DOHH2 (cell line): ENCODE results near the gene SIDT1.

Source experiments
- H3F3A ChIP-seq: fragments of 200-600 bp; sonication (generic), shearing (Covaris generic); 2 replicates; pipeline ENCODE4 v1.6.0; 2016; ENCODE audit warnings: antibody characterized with exemption, mild to moderate bottlenecking; ENCODE audit not compliant: control insufficient read depth, insufficient read depth
- H3K27ac ChIP-seq: fragments of 200-600 bp; sonication (generic); 2 replicates; pipeline ENCODE4 v1.5.1; 2014; ENCODE audit warnings: low read depth, mild to moderate bottlenecking, low read length, moderate library complexity
- H3K27me3 ChIP-seq: fragments of 200-600 bp; sonication (generic); 2 replicates; pipeline ENCODE4 v1.6.1; 2014; ENCODE audit warnings: mild to moderate bottlenecking, low read length, mixed read lengths; ENCODE audit not compliant: control insufficient read depth
- H3K36me3 ChIP-seq: fragments of 200-600 bp; sonication (generic); 2 replicates; pipeline ENCODE4 v1.6.1; 2014; ENCODE audit warnings: mild to moderate bottlenecking, low read length, moderate library complexity, mixed read lengths; ENCODE audit not compliant: control insufficient read depth
- H3K4me1 ChIP-seq: fragments of 200-600 bp; sonication (generic); 2 replicates; pipeline ENCODE4 v1.6.1; 2014; ENCODE audit warnings: mild to moderate bottlenecking, low read length, mixed read lengths; ENCODE audit not compliant: control insufficient read depth
- H3K4me2 ChIP-seq: fragments of 200-600 bp; sonication (generic); 2 replicates; pipeline ENCODE4 v1.6.0; 2014; ENCODE audit warnings: mild to moderate bottlenecking, low read length, moderate library complexity
- H3K4me3 ChIP-seq: fragments of 200-600 bp; sonication (generic); 2 replicates; pipeline ENCODE4 v1.5.1; 2014; ENCODE audit warnings: mild to moderate bottlenecking, low read length, mixed read lengths
- H3K79me2 ChIP-seq: fragments of 200-600 bp; sonication (generic); 2 replicates; pipeline ENCODE4 v1.6.1; 2014; ENCODE audit warnings: mild to moderate bottlenecking, low read length, mixed read lengths; ENCODE audit not compliant: control insufficient read depth
- H3K9me2 ChIP-seq: fragments of 200-600 bp; sonication (generic); replicated peaks from 2 replicates; pipeline ENCODE4 v1.6.1; 2014; ENCODE audit warnings: mild to moderate bottlenecking, low read length, mixed read lengths; ENCODE audit not compliant: control insufficient read depth
- H3K9me3 ChIP-seq: fragments of 200-600 bp; sonication (generic); 2 replicates; pipeline ENCODE4 v1.6.1; 2014; ENCODE audit warnings: antibody characterized with exemption, low read length, mixed read lengths; ENCODE audit not compliant: control insufficient read depth, insufficient read depth
- H4K20me1 ChIP-seq: fragments of 200-600 bp; sonication (generic); 2 replicates; pipeline ENCODE4 v1.6.0; 2014; ENCODE audit warnings: low read depth, mild to moderate bottlenecking, antibody characterized with exemption, low read length, moderate library complexity; ENCODE audit not compliant: control insufficient read depth, insufficient read depth
- EZH2phosphoT487 ChIP-seq: fragments of 200-600 bp; sonication (generic); IDR thresholded peaks from 2 replicates; pipeline ENCODE4 v1.6.1; 2017; ENCODE audit warnings: borderline replicate concordance, mild to moderate bottlenecking, antibody characterized with exemption, low read length, moderate library complexity, mixed read lengths
- TF ChIP-seq, protein P1 (sequence below): fragments of 200-600 bp; sonication (generic); IDR thresholded peaks from one replicate; pipeline ENCODE4 v1.5.1; 2014; ENCODE audit warnings: antibody characterized with exemption, mild to moderate bottlenecking, low read depth, low read length; ENCODE audit not compliant: poor library complexity, severe bottlenecking

The SIDT1 gene

GRCh38 chr3:113523241-113523640 is 9.1 kb upstream of the SIDT1 start:
- H3K9me2 ChIP-seq = no peaks in the 10 kb centered on the region; the same call in 1 of the 2 replicates
- H3K27me3 ChIP-seq = peaks cover 39% of the 10 kb centered on the region

DNA sequence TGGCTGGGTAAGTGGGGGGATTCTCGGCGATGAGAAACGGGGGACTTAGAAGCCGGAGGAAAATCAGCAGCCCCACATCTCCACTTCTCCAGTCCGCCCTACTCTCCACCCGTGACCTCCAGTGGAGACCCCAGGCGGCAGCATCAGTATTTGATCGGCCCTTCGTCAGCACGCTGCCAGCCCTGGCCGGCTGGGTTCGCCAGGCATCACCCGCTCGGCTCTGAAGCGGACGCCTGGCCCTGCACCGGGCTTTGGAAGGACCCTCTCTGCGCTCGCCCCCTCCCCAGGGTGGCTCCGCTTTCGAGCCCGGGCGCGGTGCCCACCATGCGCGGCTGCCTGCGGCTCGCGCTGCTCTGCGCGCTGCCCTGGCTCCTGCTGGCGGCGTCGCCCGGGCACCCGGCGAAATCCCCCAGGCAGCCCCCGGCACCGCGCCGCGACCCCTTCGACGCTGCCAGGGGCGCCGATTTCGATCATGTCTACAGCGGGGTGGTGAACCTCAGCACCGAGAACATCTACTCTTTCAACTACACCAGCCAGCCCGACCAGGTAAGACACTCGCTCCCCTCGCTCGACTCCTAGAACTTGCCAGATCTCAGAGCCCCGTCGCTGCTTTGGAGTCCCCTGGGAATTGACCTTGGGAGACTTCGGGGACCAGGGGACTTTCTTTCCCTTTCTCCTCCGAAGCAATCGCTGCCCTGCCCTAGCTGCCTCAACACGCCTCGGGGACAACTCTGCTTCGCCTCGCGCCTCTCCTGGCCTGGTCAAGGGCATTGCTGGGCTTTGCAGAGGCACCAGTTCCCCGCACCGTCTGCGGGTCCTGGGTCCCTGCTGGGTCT is 561 bp downstream of the SIDT1 start:
- peaks cover 64% of the 10 kb centered on the region for H3K27me3 ChIP-seq
- no peaks in the 10 kb centered on the region for H4K20me1 ChIP-seq
- H3K79me2 ChIP-seq = no peaks in the 10 kb centered on the region
- H3K36me3 ChIP-seq = no peaks in the 10 kb centered on the region
- H3K4me1 ChIP-seq = peaks cover 22% of the 10 kb centered on the region
- peak overlapping the region; percentile 88 for H3K4me2 ChIP-seq
- no peak overlapping the region for H3K27ac ChIP-seq
- H3K9me2 ChIP-seq = no peaks in the 10 kb centered on the region
- H3K9me3 ChIP-seq = no peaks in the 10 kb centered on the region
- no peak for TF ChIP-seq EZH2phosphoT487
- TF ChIP-seq, protein P1, sequence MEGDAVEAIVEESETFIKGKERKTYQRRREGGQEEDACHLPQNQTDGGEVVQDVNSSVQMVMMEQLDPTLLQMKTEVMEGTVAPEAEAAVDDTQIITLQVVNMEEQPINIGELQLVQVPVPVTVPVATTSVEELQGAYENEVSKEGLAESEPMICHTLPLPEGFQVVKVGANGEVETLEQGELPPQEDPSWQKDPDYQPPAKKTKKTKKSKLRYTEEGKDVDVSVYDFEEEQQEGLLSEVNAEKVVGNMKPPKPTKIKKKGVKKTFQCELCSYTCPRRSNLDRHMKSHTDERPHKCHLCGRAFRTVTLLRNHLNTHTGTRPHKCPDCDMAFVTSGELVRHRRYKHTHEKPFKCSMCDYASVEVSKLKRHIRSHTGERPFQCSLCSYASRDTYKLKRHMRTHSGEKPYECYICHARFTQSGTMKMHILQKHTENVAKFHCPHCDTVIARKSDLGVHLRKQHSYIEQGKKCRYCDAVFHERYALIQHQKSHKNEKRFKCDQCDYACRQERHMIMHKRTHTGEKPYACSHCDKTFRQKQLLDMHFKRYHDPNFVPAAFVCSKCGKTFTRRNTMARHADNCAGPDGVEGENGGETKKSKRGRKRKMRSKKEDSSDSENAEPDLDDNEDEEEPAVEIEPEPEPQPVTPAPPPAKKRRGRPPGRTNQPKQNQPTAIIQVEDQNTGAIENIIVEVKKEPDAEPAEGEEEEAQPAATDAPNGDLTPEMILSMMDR = peak; percentile 41
- H3F3A ChIP-seq = no peaks in the 10 kb centered on the region
- H3K4me3 ChIP-seq = peak overlapping the region; percentile 73

More at GRCh38 chr3:113523241-113523640, 9.1 kb upstream of the SIDT1 start:
- H3K9me3 ChIP-seq = no peaks in the 10 kb centered on the region
- no peak overlapping the region for H3K4me3 ChIP-seq
- no peaks in the 10 kb centered on the region for H3K36me3 ChIP-seq
- TF ChIP-seq EZH2phosphoT487 = no peak
- TF ChIP-seq, protein P1 = no peak
- no peak overlapping the region for H3K27ac ChIP-seq
- H3K4me2 ChIP-seq = no peak overlapping the region
- no peaks in the 10 kb centered on the region for H3K79me2 ChIP-seq
- no peaks in the 10 kb centered on the region for H3K4me1 ChIP-seq
- H4K20me1 ChIP-seq = no peaks in the 10 kb centered on the region
- no peaks in the 10 kb centered on the region for H3F3A ChIP-seq

DNA sequence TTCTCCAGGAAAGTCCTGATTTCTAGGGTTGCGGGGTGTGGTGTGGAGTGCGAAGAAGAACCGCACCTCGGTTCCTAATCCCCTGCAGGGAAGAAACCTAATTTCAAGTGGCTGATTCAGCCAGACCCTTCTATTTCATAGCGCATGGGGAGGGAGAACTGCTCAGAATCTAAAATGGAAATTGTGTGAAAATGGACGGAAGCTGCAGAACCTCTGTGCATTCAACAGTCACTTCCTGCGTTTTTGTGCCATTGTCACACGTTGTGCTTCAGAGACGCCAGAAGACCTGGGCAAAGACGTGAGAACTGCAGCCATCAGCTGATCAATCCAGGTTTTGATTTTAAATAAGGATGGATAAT is 1.2 kb downstream of the SIDT1 start:
- Histone ChIP-seq H3F3A (no peaks in the 10 kb centered on the region), H3K27me3 (peaks cover 59% of the 10 kb centered on the region), H3K4me2 (peak overlapping the region; percentile 88), H4K20me1 (no peaks in the 10 kb centered on the region), H3K27ac (no peak overlapping the region), H3K79me2 (no peaks in the 10 kb centered on the region), H3K36me3 (no peaks in the 10 kb centered on the region), H3K4me3 (peak overlapping the region; percentile 73), H3K9me3 (no peaks in the 10 kb centered on the region), H3K9me2 (no peaks in the 10 kb centered on the region), H3K4me1 (peaks cover 22% of the 10 kb centered on the region)
- TF ChIP-seq EZH2phosphoT487 = no peak
- TF ChIP-seq, protein P1 = no peak
